Activated CD8-positive, alpha-beta memory T cell treated with anti-CD3 and anti-CD28 coated beads for 1 hour (primary cell): Measurements from ENCODE around the gene DCLK3.

ENCODE experiments used
- DNase-seq, 2 donors: peaks; one replicate each; pipeline ENCODE4 v3.0.0-alpha.2; 2020; ENCODE audit warnings: low read depth in 1 of 2; ENCODE audit errors: extremely low read depth in 1 of 2

Gene DCLK3

DNA sequence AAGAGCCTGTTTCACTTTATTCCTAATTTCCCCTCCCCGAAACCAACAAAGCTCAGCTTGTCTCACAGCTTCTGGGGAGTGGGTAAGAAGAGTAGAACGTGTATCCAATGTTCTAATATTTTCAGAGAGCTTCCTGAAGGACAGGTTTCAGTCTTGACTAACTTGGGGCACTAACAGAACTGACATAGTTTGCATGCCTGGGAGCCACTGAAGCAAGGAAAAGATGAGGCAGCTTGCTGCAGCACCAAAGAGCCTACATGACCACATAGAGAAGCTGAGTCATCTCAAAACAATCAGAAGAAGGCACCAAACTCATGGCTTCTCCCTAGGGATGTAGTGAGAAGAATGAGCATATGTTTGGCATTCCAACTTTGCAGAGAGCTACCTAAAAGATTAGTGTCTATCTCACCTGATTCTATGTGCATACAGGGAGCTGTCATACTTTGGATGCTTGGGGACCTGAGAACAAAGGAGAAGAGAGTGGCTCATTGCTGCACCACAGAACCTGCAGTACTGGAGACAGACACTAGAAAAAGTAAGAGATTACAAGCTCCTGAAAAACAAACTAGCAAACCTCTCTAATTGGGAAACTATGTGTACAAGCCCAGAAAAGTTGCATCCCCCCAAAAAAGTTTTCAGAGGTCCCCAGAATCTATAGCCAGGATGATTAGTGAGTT, 86.9 kb downstream of the DCLK3 start:
- no peak for DNase-seq

DNA sequence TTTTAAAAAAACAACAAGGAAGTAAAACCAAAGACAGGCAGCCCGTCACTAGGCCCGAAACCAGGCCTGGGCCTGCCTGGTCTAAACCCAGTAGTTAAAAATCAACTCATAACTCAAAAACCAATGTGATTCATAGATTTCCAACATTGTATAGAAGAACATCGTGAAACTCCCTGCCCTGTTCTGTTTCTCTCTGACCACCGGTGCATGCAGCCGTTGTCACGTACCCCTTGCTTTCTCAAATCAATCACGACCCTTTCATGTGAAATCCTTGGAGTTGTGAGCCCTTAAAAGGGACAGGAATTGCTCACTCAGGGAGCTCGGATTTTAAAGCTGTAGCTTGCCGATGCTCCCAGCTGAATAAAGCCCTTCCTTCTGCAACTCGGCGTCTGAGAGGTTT, 89.5 kb downstream of the DCLK3 start:
- DNase-seq = no peak

DNA sequence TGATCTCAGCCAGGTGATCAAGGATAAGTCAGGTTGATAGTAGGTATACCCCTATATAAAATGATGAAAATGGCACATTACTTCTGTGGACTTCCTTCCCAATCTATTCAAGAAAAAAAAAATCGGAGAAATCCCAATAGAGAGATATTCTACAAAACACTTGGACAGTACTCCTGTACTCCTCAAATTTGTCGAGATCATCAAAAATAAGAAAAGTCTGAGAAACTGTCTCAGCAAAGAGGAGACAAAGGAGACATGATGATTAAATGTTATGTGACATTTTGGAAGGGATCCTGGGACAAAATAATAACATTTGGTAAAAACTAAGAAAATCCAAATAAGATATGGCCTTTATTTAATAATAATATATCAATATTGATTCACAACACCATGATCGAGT, 94.6 kb downstream of the DCLK3 start:
- no peak for DNase-seq

DNA sequence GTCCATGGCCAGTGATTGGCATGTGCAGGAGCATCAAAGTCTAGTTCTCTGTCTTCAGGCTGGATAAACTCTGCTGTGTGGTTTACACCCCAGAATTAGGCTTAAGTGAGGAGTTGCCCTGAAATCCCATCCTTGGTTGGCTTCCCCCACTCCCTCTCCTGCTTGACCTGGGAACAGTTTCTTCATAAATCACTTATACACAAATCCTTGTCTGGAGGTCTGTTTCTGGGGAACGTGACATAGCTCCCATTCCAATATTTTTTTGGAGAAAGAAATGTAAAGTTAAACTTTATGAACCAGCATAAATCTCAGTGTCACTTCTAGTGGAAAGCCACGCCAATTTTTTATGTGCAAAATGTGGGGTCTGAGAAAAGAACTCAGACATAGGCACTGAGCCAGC, 98.2 kb downstream of the DCLK3 start:
- DNase-seq = no peak

DNA sequence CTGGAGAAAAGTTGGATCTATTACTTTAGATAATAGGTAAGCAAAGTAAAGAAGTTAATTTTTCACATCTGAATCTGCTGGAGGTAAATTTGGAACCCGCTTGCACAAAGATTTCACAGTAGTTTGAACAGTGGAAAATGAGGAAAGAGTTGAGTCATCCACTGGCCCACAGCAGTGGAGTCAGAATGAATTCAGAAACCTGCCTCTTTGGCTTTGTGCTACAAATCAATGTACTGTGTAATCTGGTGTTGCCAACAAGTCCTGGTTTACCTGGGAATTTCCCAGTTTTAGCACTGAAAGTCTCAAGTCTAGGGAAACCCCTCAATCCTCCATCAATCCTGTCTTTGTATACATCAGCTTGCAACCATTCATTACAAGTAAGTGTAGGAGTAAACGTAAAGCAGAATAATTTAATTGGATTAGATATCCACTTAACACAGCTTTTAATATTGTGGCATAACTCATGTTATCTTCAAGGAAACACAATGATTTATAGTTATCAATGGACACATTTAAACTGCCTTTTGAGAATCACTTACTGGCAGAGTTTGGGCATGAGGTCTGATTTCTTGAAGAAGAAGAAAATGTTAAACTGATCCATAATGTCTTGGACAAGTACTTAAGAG, 100.6 kb downstream of the DCLK3 start:
- DNase-seq = no peak

DNA sequence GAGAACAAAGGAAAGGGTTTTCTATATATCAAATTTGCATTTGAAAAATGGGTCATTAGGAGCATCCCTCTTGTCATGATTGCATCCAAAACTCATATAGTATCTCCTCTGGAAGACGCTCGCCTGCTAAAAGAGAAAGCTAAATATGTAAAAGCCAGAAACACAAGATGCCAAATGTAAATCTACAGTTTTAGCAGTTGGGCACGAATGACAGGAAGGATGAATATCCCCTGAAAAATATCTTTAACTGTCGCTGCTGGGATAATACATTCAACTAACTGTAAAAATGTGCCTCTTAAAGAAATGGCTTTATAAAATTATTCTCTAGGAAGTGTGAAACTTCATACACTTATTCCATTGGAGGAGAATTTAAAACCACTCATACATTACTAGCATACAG, 101.7 kb downstream of the DCLK3 start:
- DNase-seq = no peak
